Heart right ventricle (tissue), 16 donors: Measurements from ENCODE around the gene TMEM120B. TPM values are rescaled to one million over a fixed set of nuclear protein-coding genes. Genes with fewer than 3 reads are reported as not detected.

ENCODE experiments used
- ATAC-seq, 8 donors: fragments of 200-7000 bp; cut with Tn5 transposase; one replicate each; pipeline ENCODE4 v1.9.1; 2020; ENCODE audit warnings: mild to moderate bottlenecking in 8 of 8, moderate library complexity in 8 of 8, moderate number of reproducible peaks in 1 of 8
- DNase-seq, 2 donors: peaks; one replicate each; pipeline ENCODE4 v3.0.0-alpha.2; 2020
- H3K27ac ChIP-seq, 10 donors: fragments of 200-600 bp; sonication (generic) in 2 of 10; one replicate each; pipeline versions ENCODE4 v1.5.0 to v1.8.0; 2020 to 2022; ENCODE audit warnings: mild to moderate bottlenecking in 3 of 10
- H3K27me3 ChIP-seq, 7 donors: fragments of 200-600 bp; one replicate each; pipeline ENCODE4 v1.8.0; 2021 to 2022; ENCODE audit warnings: mild to moderate bottlenecking in 2 of 7
- H3K36me3 ChIP-seq, 9 donors: fragments of 200-600 bp; sonication (generic) in 1 of 9; one replicate each; pipeline versions ENCODE4 v1.5.0 to v1.8.0; 2020 to 2022; ENCODE audit warnings: mild to moderate bottlenecking in 2 of 9
- H3K4me1 ChIP-seq, 9 donors: fragments of 200-600 bp; sonication (generic) in 1 of 9; one replicate each; pipeline versions ENCODE4 v1.5.0 to v1.8.0; 2020 to 2022; ENCODE audit warnings: mild to moderate bottlenecking in 4 of 9
- H3K4me3 ChIP-seq, 10 donors: fragments of 200-600 bp; sonication (generic) in 2 of 10; one replicate each; pipeline versions ENCODE4 v1.5.0 to v1.8.0; 2020 to 2022; ENCODE audit warnings: mild to moderate bottlenecking in 7 of 10, moderate library complexity in 2 of 10
- H3K9me3 ChIP-seq, 11 donors: fragments of 200-600 bp in 10 of 11; sonication (generic) in 2 of 11; one replicate each; pipeline versions ENCODE4 v1.5.0 to v1.8.0; 2013 to 2022; ENCODE audit warnings: mild to moderate bottlenecking in 2 of 11, control low read depth in 1 of 11, moderate library complexity in 1 of 11
- WGBS, 2 donors: extraction: QIAGEN DNeasy Blood & Tissue Kit; methylation state at CpG; one replicate each; pipeline ENCODE4 v1.1.7; 2013; ENCODE audit warnings: inconsistent platforms in 1 of 2; 5-methylcytosine and 5-hydroxymethylcytosine counted together
- intact Hi-C, 10 donors: fragments of 100-400 bp; cut with DNase I; formaldehyde crosslinking; loops; one replicate each; pipeline versions ENCODE4 v1.11.1 to v1.14.2; 2022
- polyA plus RNA-seq, 2 donors: library from polyadenylated mRNA; stranded (reverse); fragments of 200-250 nt; gene quantifications; one replicate each; pipeline ENCODE4 v1.2.3, GENCODE V29; 2013
- total RNA-seq, 10 donors: library from RNA; stranded (reverse); fragmentation: NEBNext Ultra II Directional in 3 of 10; extraction: Animal tissue kit (Norgen Biotek cat#: 25700) in 3 of 10; gene quantifications; one replicate each; pipeline versions ENCODE4 v1.2.1 to v1.2.4, GENCODE V29; 2021 to 2023
- TF ChIP-seq, protein P1 (sequence below), 9 donors: fragments of 200-600 bp; sonication (generic) in 2 of 9; IDR thresholded peaks; one replicate each; pipeline versions ENCODE4 v1.5.0 to v1.8.0; 2021 to 2022; ENCODE audit warnings: antibody characterized with exemption in 9 of 9, mild to moderate bottlenecking in 5 of 9, moderate library complexity in 1 of 9
- donor health status: Arrhythmogenic right ventricular cardiomyopathy.
- donor health status: ischemic (EF 13 %, LVEDD 7.1; RV severe dilation, severe dysfunction).
- donor health status: healthy with polysubstance abuse.
- donor health status: DM: no; HTN: yes; CAD: no.
- donor health status: DM: no; HTN: no; CAD: no.
- donor health status: ischemic (EF 25% LVEDD 6.9; RV normal size, moderate dysfunction).
- donor health status: ischemic (EF 25% LVEDD 5.7; RV mildly dilated, moderate dysfunction).
- donor health status: healthy.
- donor health status: DM: yes; HTN: yes; CAD: no.
- donor health status: Ischemic cardiomyopathy.
- donor health status: ischemic (EF 35%, LVEDD 5.7; RV mildly dilated, moderate dysfunction).
- donor health status: nonischemic (EF 11% LVEDD 7.7; RV severe dilation, severe dysfunction).
- donor health status: DM: yes; HTN: yes; CAD: no.
- donor health status: PGD.
- donor health status: ischemic (EF 29% LVEDD 5.4; RV normal size, mild dysfunction).
- donor health status: nonischemic (EF 23%, LVEDD 6.1; RV moderate dilation, normal function).

The TMEM120B gene
- total and polyA plus RNA-seq, 12 donors: 5.3 to 12.7 (median 7.4) TPM

DNA sequence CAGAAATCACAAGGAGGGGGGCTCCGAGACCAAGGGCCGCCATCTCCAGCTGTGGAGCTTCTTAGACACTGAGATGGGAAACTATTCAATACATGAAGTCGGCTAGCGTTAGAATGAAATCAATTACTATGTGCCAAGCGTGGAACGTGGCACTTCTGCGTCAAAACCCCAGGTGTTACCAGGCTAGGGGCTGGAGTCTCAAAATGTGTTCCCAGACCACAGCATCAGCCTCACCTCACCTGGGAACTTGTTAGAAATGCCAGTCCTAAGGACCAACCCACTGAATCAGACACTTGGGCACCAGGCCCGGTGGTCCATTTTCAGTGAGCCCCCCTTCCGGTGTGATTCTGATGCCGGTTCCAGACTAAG, 86.2 kb downstream of the TMEM120B start:
- H3K27me3 ChIP-seq: no peaks in the 10 kb centered on the region
- TF ChIP-seq, protein P1, sequence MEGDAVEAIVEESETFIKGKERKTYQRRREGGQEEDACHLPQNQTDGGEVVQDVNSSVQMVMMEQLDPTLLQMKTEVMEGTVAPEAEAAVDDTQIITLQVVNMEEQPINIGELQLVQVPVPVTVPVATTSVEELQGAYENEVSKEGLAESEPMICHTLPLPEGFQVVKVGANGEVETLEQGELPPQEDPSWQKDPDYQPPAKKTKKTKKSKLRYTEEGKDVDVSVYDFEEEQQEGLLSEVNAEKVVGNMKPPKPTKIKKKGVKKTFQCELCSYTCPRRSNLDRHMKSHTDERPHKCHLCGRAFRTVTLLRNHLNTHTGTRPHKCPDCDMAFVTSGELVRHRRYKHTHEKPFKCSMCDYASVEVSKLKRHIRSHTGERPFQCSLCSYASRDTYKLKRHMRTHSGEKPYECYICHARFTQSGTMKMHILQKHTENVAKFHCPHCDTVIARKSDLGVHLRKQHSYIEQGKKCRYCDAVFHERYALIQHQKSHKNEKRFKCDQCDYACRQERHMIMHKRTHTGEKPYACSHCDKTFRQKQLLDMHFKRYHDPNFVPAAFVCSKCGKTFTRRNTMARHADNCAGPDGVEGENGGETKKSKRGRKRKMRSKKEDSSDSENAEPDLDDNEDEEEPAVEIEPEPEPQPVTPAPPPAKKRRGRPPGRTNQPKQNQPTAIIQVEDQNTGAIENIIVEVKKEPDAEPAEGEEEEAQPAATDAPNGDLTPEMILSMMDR (IDR thresholded peaks at IDR 0.05): no peak
- H3K4me3 ChIP-seq: peak overlapping the region in 9 of 10 donors; percentile 65 to 87 (median 76)
- H3K27ac ChIP-seq: peak overlapping the region; percentile 98 to 100 (median 100)
- ATAC-seq (no peak), DNase-seq (no peak)
- H3K9me3 ChIP-seq: no peaks in the 10 kb centered on the region
- 48 to 58% methylated on average over 10 of the region's 10 CpGs for WGBS, 2 donors
- H3K4me1 ChIP-seq: peaks cover 42 to 69% (median 57%) of the 10 kb centered on the region in 9 donors
- intact Hi-C loops: loop anchor here in 1 of 10 donors (5.0 kb wide), 1 partner anchor 89 kb away; the partner anchor contains the start of gene PSMD9
- peaks cover 0 to 34% (median 7%) of the 10 kb centered on the region in 9 donors for H3K36me3 ChIP-seq

- intact Hi-C loops: loop anchor here in 1 of 10 donors (5.0 kb wide), 1 partner anchor 88 kb away; the partner anchor contains the start of gene PSMD9
- peak; percentile 67 to 84 for DNase-seq
- peak; percentile 5 to 29 (median 15) for ATAC-seq
- WGBS, 2 donors: 13 to 14% methylated on average over 24 to 25 of the region's 30 CpGs
- TF ChIP-seq, protein P1 (IDR thresholded peaks at IDR 0.05): peak in 4 of 9 donors; percentile 7 to 17 (median 11)
- Histone ChIP-seq H3K9me3 (no peaks in the 10 kb centered on the region), H3K27me3 (no peaks in the 10 kb centered on the region), H3K4me1 (peaks cover 39 to 63% (median 52%) of the 10 kb centered on the region in 9 donors), H3K27ac (peak overlapping the region; percentile 98 to 100 (median 100)), H3K4me3 (peak overlapping the region; percentile 37 to 87 (median 74)), H3K36me3 (peaks cover 0 to 34% (median 7%) of the 10 kb centered on the region in 9 donors)
These were observed 86.7 kb downstream of the TMEM120B start for GRCh38 chr12:121799156-121799841.

GRCh38 chr12:121799842-121800693, 87.5 kb downstream of the TMEM120B start:
- Histone ChIP-seq H3K9me3 (no peaks in the 10 kb centered on the region), H3K4me3 (peak overlapping the region; percentile 37 to 87 (median 74)), H3K27me3 (no peaks in the 10 kb centered on the region), H3K4me1 (peaks cover 34 to 59% (median 47%) of the 10 kb centered on the region in 9 donors), H3K36me3 (peaks cover 0 to 34% (median 7%) of the 10 kb centered on the region in 9 donors), H3K27ac (peak overlapping the region; percentile 98 to 100 (median 100))
- DNase-seq (peak; percentile 91 to 92), ATAC-seq (peak; percentile 32 to 67 (median 48))
- intact Hi-C loops: loop anchor here in 1 of 10 donors (5.0 kb wide), 1 partner anchor 87 kb away; the partner anchor contains the start of gene PSMD9
- 0% methylated on average over 56 to 83 of the region's 84 CpGs for WGBS, 2 donors
- TF ChIP-seq, protein P1 (IDR thresholded peaks at IDR 0.05): no peak
